GM11168 (cell line): Measurements from ENCODE around the gene KCTD5.
"Not testable (repeated sequence)": the region's sequence is repeated elsewhere in the genome, so short reads cannot be mapped to it uniquely, and the experiment has no call there.

Source experiments
- in situ Hi-C: fragments of 300-500 bp; cut with MboI; formaldehyde crosslinking; loops from one replicate; pipeline ENCODE4 v1.12.0; 2022; ENCODE audit warnings: low sequenced_read_pairs; ENCODE audit not compliant: unreplicated experiment

KCTD5 gene

GRCh38 chr16:2692948-2693651 is 10.8 kb downstream of the KCTD5 start:
- in situ Hi-C loops = no loop called here

GRCh38 chr16:2696601-2697250 is 14.4 kb downstream of the KCTD5 start:
- in situ Hi-C loops = not testable (repeated sequence)

GRCh38 chr16:2697401-2697948 is 15.2 kb downstream of the KCTD5 start:
- in situ Hi-C loops = no loop called here

- in situ Hi-C loops = no loop called here
Observed at GRCh38 chr16:2698103-2698870, 16.0 kb downstream of the KCTD5 start.

- in situ Hi-C loops = no loop called here
Observed at GRCh38 chr16:2698965-2699750, 16.8 kb downstream of the KCTD5 start.

- in situ Hi-C loops = no loop called here
Observed at GRCh38 chr16:2699791-2700600, 17.7 kb downstream of the KCTD5 start.

- in situ Hi-C loops = no loop called here
Observed at GRCh38 chr16:2700786-2701185, 18.5 kb downstream of the KCTD5 start.

- in situ Hi-C loops = no loop called here
Observed at GRCh38 chr16:2701272-2701671, 18.9 kb downstream of the KCTD5 start.

- in situ Hi-C loops = no loop called here
Observed at GRCh38 chr16:2701713-2702437, 19.6 kb downstream of the KCTD5 start.

- in situ Hi-C loops = no loop called here
Observed at GRCh38 chr16:2702438-2702825, 20.1 kb downstream of the KCTD5 start.

- in situ Hi-C loops = no loop called here
Observed at GRCh38 chr16:2702871-2703745, 20.8 kb downstream of the KCTD5 start.

GRCh38 chr16:2704166-2704982 is 22.1 kb downstream of the KCTD5 start:
- in situ Hi-C loops = no loop called here

GRCh38 chr16:2704983-2705275 is 22.6 kb downstream of the KCTD5 start:
- in situ Hi-C loops = no loop called here

GRCh38 chr16:2705351-2705750 is 23.0 kb downstream of the KCTD5 start:
- in situ Hi-C loops = no loop called here

GRCh38 chr16:2706085-2706484 is 23.8 kb downstream of the KCTD5 start:
- in situ Hi-C loops = no loop called here

- in situ Hi-C loops = no loop called here
Observed at GRCh38 chr16:2706611-2707311, 24.4 kb downstream of the KCTD5 start.
